MM.1S (cell line): ENCODE measurements around the gene GAS2L2.

Source experiments
- EZH2 ChIP-seq: fragments of 300-600 bp; sonication (generic); optimal IDR thresholded peaks from 2 replicates; pipeline ENCODE3; 2017; ENCODE audit warnings: low read depth, mild to moderate bottlenecking, antibody characterized with exemption, low read length, mixed read lengths
- EZH2phosphoT487 ChIP-seq: fragments of 300-600 bp; sonication (generic); IDR thresholded peaks from 2 replicates; pipeline ENCODE4 v1.6.1; 2018; ENCODE audit warnings: antibody characterized with exemption, low read length
- TF ChIP-seq, protein P1 (sequence below): fragments of 300-600 bp; sonication (generic); IDR thresholded peaks from 2 replicates; pipeline ENCODE4 v1.5.1; 2016; ENCODE audit warnings: antibody characterized with exemption, low read length, mixed read lengths

GRCh38 chr17:35799942-35800341, 46.9 kb upstream of the GAS2L2 start:
- TF ChIP-seq, protein P1, sequence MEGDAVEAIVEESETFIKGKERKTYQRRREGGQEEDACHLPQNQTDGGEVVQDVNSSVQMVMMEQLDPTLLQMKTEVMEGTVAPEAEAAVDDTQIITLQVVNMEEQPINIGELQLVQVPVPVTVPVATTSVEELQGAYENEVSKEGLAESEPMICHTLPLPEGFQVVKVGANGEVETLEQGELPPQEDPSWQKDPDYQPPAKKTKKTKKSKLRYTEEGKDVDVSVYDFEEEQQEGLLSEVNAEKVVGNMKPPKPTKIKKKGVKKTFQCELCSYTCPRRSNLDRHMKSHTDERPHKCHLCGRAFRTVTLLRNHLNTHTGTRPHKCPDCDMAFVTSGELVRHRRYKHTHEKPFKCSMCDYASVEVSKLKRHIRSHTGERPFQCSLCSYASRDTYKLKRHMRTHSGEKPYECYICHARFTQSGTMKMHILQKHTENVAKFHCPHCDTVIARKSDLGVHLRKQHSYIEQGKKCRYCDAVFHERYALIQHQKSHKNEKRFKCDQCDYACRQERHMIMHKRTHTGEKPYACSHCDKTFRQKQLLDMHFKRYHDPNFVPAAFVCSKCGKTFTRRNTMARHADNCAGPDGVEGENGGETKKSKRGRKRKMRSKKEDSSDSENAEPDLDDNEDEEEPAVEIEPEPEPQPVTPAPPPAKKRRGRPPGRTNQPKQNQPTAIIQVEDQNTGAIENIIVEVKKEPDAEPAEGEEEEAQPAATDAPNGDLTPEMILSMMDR, result no peak
- TF ChIP-seq EZH2phosphoT487 (no peak), EZH2 (no peak)
